IPS DF 4.7 (cell line): ENCODE data around the gene PPM1D.
"Not testable (repeated sequence)": the region's sequence is repeated elsewhere in the genome, so short reads cannot be mapped to it uniquely, and the experiment has no call there.

Source experiments
- DNase-seq: peaks from one replicate; pipeline ENCODE4 v3.0.0-alpha.2; 2013; ENCODE audit warnings: low spot score; ENCODE audit errors: extremely low read depth

The PPM1D gene

GRCh38 chr17:60599620-60600489 is at the start of gene PPM1D:
Gene PPM1D (plus strand): TSS chr17:60600193. CDS start chr17:60600415, 222 bp downstream.
- DNase-seq: peak; percentile 93

DNA sequence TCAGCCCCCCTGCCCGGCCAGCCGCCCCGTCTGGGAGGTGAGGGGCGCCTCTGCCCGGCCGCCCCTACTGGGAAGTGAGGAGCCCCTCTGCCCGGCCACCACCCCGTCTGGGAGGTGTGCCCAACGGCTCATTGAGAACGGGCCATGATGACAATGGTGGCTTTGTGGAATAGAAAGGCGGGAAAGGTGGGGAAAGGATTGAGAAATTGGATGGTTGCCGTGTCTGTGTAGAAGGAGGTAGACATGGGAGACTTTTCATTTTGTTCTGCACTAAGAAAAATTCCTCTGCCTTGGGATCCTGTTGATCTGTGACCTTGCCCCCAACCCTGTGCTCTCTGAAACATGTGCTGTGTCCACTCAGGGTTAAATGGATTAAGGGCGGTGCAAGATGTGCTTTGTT is 47.7 kb upstream of the PPM1D start:
- DNase-seq: not testable (repeated sequence)

- DNase-seq: no peak
These were observed 45.6 kb upstream of the PPM1D start for GRCh38 chr17:60554377-60554788.

GRCh38 chr17:60555786-60556185 is 44.2 kb upstream of the PPM1D start:
- no peak for DNase-seq

- no peak for DNase-seq
These were observed 42.2 kb upstream of the PPM1D start for GRCh38 chr17:60557805-60558204.

DNA sequence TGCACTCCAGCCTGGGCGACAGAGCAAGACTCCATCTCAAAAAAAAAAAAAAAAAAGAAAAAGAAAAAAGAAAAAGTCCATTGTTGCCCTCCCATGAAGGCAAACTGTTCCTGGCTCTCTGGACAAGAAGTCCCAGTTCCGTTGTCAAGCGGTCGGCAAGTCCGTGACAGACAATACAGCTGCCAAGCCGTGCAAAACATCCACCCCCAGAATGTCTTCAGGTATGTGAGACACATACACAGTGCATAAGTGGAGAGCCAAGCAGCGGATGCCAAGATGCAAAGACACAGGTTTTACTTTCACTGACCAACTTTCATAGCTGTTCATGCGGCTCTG is 40.4 kb upstream of the PPM1D start:
- no peak for DNase-seq

GRCh38 chr17:60559995-60560859 is 39.8 kb upstream of the PPM1D start:
- no peak for DNase-seq

- no peak for DNase-seq
These were observed 39.1 kb upstream of the PPM1D start for GRCh38 chr17:60560860-60561257.

DNA sequence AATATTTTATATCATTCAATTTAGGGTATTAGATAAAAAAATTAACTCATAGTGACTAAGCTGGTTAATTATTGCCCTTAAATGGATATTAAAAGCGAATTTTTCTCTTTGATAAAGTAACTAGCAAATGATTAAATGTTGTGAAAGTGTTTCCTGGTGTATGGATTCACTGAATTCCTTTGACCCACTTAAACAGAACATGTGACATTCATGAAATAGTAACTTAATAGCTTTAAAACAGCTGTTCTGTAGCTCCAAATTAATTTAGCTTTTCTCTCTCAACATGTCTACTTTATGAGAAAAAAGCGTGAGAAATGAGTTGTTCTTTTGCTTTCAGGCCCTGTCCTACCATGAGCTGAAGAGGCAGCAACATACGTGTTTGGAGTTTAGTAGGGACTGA is 37.6 kb upstream of the PPM1D start:
- no peak for DNase-seq

DNA sequence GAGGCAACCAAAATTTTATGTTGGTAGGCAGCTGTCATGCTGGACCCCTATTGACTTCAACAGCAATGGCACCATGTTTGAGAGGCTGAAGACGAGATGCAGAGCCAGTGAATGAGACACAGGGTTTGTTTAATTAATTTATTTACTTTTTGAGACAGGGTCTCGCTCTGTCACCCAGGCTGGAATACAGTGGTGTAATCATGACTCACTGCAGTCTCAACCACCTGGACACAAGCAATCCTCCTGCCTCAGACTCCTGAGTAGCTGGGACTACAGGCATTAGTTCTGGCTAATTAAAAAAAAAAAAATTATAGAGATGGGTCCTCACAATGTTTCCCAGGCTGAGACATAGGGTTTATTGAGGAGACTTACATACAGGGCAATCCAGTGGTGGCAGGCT is 36.2 kb upstream of the PPM1D start:
- no peak for DNase-seq

DNA sequence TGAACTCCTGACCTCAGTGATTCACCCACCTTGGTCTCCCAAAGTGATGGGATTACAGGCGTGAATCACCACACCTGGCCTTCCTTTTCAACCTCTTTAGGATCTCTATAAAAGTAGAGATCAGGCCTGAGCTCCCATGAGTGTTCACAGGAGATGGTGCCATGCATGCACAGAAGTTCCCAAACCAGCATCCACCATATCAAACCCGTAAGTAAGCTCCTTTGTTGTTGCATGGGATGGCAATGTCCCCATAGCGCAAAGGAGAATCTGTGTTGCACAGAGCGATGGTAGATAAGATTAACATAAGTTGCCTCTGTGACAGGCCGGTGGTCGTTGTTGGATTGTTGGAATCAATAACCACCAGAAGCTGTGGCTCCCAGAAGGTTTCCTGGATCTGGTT is 34.8 kb upstream of the PPM1D start:
- DNase-seq: no peak

DNA sequence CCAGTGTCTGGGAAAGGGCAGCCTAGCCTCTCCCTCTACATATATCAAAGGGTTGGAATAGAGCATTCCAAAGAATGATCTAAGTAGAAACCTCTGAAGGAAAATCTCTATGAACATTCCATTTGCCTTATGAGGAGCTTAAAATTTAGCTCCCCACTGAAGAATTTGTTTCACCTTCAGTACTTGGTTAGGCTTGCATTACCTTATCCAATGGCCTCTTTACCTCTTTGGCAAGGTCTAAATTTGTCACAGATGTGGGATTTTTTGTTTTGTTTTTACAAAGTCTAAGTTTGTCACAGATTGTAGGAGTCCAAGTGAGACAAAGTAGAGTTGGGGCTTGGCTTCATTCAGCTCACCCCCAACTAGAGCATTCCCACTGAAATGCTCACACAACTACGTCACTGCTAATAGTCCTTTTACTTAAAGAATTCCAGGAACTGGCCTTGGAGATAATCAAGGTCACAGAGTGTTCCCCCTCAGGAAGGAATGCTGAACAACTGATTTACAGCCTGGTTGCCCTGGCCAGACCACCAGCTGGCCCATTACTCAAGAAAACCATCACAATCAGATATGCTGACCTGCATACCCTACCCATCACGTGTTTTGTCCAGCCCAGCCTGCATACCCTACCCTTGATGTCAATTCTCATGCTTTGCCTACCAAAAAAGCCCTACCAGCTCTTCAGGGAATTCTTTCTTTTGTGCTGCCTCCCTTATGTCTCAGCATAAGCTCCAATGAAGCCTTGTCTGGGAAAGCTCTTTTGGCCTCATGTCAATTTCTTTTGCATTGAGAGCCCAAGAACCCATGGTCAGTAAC is 26.5 kb upstream of the PPM1D start:
- DNase-seq: no peak

GRCh38 chr17:60577147-60577915 is 22.7 kb upstream of the PPM1D start:
- no peak for DNase-seq

DNA sequence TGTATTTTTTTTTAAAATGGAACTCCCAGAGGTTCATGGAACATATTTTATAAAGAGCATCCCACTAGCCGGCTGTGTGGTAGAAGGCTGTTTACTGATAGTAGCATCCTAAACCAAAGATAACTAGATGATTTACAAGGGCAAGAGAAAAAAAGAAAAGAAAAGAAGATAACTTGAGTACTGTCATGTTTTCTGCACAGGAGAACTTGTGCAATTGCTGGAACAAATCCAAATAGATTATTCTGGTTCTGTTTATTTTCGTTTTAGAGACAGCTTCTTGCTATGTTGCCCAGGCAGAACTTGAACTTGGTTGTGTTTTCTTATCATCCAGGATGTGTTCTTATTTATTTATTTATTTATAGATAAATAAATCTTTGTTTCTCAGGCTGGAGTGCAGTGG is 20.9 kb upstream of the PPM1D start:
- DNase-seq: no peak

GRCh38 chr17:60579551-60579950 is 20.4 kb upstream of the PPM1D start:
- DNase-seq: no peak

DNA sequence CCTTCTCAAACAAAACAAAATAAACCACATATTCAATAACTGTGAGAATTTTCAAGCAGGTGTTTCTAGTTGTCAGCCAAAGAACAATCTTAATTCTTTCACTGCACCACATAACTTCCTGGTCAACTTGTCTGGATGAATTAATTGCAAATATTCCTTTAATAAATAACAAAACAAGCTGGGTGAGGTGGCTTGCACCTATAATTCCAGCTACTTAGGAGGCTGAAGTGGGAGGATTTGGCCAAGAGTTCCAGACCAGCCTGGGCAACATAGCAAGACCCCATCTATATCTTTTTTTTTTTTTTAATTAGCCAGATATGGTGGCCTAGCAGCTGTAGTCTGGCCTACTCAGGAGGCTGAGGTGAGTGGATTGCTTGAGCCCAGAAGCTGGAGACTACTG is 17.0 kb upstream of the PPM1D start:
- DNase-seq: no peak

DNA sequence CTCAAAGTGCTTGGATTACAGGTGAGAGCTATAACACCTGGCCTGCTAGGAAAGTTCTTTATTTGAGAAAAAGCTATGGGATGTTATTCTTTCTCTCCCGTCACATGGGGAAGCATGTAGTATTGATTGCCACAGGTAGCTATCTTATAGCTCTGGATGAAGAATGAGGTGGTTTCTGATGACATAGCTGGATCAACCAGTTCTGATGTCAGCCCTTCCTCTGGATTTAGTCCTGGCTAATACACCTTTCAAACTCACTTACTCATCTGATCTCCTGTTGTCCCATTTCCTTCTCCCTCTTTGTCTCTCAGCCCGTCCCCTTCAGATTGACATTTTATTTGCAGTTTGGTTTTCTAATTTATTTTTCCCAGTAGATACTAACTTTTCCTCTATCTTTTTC is 14.1 kb upstream of the PPM1D start:
- no peak for DNase-seq

DNA sequence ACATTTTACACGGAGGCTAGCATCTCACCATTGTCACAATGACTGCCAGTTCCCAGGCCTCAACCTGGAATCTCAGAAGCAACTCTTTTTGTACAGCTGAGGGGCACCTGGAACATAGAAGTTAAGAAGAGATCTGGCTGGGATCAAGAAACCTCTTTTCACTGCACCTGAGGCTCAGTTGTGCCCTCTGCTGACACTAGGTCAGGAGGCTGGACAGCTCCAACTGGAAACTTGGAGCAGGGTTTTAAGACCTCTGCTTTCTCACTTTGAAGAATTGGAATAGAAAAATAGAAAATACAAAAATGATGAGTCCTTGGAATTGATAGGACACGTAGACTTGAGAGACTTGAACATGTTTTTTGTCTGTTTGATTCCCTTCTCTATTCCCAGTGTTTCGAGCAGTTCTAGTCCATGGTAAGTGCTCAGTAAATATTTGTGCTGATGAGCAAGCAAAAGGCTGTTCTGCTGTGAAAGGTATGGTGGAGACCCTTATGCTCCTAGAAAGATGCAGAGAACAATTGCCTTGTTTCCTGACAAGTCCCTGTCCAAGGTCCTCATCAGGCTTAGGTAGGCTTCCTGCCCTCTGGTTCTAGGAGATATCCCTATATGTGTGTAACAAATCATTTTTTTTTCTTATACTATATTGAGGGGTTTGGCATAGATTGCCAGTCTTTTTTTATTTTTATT is 13.6 kb upstream of the PPM1D start:
- DNase-seq: no peak

DNA sequence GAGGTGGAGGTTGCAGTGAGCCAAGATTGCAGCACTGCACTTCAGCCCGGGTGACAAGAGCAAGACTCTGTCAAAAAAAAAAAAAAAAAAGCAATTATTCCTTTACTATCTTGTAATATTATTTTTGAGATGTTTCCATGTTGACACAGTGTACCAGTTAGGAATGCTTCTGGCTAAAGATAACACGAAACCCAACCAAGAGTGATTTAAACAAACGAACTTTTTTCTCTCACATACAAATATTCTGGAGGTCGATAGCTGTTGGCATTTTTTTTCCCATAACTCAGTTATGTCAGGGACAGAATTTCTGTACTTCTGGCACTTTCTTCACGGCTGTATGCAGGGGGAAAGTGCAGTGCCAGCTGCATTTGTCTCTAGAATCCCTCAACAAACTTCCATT is 9.9 kb upstream of the PPM1D start:
- DNase-seq: no peak

- DNase-seq: no peak
These were observed 7.2 kb upstream of the PPM1D start for GRCh38 chr17:60592750-60593149.
